ENCODE results near the gene ZNF575. TPM values are rescaled to one million over a fixed set of nuclear protein-coding genes. Genes with fewer than 3 reads are reported as not detected.

Gene ZNF575, protein sequence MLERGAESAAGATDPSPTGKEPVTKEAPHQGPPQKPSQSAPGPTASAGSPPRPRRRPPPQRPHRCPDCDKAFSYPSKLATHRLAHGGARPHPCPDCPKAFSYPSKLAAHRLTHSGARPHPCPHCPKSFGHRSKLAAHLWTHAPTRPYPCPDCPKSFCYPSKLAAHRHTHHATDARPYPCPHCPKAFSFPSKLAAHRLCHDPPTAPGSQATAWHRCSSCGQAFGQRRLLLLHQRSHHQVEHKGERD
- total RNA-seq = 0.11 and 0.26 TPM in 2 replicates

DNA sequence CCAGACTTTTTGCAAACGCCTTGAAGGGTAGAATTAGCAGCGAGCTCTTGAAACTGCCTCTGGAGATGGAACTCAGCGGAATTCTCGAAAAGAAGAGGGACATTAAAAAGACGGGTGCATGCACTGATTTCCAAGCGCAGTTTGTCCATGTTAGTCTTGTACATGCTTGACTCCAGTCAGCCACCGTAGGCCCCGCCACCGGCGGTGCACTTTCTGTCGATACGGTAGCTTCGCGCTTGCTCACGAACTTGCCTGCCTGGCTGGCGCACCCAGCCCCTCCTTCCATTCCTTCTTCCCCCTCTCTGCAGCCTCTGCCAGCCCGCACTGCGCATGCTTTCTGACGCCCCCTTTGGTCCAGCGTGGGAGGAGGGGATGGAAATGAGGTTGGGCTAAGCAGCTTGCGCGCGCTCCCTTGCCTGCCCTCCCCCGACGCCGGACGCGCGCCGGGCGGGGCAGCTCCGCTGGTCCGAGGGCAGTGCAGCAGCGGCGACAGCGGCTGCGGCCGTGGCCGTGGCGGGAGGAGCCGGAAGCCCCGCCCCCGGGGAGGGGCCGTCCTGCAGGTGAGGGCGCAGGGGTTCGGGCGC, at the start of gene ZNF575:
TSS of gene ZNF575 (plus strand) at position 227 of the 584 bp plus-strand sequence. CDS start 1,235 bp downstream, outside the sequence.

DNA sequence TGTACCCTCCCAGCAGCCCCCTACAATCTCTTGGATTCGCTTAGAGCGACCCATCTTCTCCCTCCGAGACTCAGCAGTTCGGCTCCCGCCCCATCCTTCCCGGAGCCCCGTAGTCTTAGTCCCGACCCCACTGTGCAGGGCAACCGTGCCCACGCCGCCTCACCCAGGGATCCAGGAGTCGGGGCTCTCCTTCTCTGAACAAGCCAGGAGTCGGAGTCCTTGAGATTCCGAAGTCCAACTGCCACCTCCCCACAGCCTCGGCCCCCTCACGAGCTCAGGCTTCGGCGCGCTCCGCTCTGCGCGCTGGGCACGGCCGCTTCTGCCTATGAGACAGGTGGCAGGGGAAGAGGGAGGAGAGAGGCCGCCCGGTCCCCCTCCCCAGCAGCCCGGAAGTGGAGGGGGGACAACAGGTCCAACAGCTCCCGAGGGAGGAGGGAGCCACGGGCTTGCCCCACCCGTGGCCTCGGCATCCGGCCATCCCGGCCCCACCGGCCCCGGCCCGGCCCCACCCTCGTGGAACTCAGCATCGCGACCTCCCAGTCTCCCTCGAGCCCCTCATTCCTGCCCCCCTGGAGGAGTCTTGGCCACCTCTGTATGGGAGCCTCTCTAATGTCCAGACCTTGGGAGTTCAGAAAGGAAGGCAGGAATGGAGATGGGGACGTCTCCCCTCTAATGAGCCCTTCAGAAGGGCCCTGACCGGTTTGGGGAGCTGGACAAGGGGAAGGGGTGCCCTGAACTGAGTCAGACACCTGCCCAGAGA, 28.4 kb upstream of the ZNF575 start, which contains the start of gene PHLDB3:
TSS of gene PHLDB3 (minus strand) at position 321 of the 760 bp plus-strand sequence. CDS start 628 bp downstream, outside the sequence.

DNA sequence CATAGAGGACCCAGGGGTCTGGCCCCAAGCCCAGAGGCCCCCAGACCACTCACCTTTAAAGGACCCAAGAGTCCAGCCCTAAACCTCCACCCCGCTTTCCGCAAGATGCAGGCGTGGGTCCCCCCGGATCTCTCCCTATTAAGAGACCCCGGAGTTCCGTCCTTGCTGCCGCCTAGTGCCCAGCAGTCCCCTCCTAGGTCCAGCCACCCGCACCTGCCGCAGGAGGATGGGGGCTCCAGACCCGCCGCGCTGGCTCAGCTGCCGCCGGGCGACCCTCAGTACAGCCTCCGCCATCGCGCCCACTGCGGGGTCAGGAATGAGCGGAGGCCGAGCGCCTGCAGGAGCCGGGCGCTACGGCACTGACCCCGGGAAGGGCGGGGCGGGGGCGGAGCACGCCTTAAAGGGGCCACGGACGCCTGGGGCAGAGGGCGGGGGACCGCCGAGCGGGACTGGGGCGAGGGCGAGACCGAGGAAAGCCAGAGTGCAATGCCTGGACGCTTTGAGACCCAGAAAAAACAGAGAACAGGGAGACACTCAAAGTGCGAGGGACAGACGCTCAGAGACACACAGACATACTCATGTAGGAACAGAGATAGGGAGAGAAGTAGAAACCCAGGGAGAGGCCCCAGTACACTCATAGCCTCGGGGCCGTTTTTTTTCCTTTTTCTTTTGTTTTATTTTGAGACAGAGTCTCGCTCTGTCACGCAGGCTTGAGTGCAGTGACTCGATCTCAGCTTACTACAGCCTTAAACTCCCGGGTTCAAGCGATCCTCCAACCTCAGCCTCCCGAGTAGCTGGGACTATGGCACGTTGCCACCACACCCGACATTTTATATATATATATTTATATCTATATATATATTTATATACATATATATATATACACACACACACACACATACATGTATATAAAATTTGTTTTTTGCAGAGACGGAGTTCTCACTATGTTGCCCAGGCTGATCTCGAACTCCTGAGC, 5.8 kb upstream of the ZNF575 start, which contains the start of gene ETHE1:
TSS of gene ETHE1 (minus strand) at position 318 of the 976 bp plus-strand sequence. CDS start at position 294, 24 bp downstream.

DNA sequence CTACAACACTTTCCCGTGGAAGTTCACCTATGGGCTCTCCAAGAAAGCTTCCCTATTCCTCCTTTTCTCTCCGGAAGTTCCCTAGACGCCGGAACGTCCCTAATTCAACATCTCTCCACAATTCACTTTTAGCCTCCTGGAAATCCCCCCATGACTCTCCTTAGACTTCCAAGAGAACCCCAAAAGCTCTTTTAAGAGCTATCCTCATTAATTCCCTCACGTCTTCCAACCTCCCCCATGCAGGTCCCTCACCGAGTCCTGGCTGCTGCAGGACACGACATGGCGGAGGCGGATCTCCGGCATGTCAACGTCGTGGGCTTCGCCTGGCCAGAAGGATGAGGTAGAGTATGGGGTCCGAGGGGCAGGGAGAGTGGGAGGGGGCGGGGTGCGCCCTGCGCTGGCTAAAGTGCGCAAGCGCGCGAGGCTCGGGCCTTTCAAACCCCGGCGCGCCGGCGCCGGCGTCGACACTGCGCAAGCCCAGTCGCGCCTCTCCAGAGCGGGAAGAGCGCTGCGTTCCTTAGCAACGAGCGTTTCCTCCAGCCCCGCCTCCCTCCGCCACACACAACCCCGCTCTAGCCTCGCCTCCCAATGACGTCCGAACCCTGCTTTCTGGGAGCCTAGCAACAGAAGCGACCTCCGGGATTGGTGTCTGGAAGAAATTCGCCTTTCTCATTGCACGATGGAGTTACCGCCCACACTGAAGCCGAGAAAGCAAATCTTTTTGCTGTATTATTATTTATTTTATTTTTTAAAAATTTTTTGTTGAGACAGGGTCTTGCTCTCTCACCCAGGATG, 42.4 kb downstream of the ZNF575 start, which contains the start of the genes PINLYP and XRCC1:
TSS of gene PINLYP (plus strand) at position 646 of the 795 bp plus-strand sequence. CDS start 1,391 bp downstream, outside the sequence.
TSS of gene XRCC1 (minus strand) at position 372 of the 795 bp plus-strand sequence. CDS start at position 303, 69 bp downstream.

Other genes starting within 250 kb of the ZNF575 start
- gene CD177, start 179.5 kb upstream of the ZNF575 start, total RNA-seq = 0.11 TPM in 1 of 2 replicates, not detected in the other
- gene TEX101, start 118.3 kb upstream of the ZNF575 start, total RNA-seq = not detected in 2 replicates
- gene LYPD3, start 67.6 kb upstream of the ZNF575 start, total RNA-seq = 0.26 and 0.32 TPM in 2 replicates
- gene PHLDB3, start 28.4 kb upstream of the ZNF575 start, total RNA-seq = 7.1 and 8.3 TPM in 2 replicates
- gene ETHE1, start 6.0 kb upstream of the ZNF575 start, total RNA-seq = 41.0 TPM in 2 replicates
- gene XRCC1, start 42.3 kb downstream of the ZNF575 start, total RNA-seq = 13.7 and 18.6 TPM in 2 replicates
- gene PINLYP, start 42.6 kb downstream of the ZNF575 start, total RNA-seq = 1.8 and 3.8 TPM in 2 replicates
- 18.3 and 19.3 TPM in 2 replicates for gene IRGQ, start 62.9 kb downstream of the ZNF575 start, total RNA-seq
- 7.1 and 9.1 TPM in 2 replicates for gene ZNF576, start 63.4 kb downstream of the ZNF575 start, total RNA-seq
- gene SRRM5, start 78.9 kb downstream of the ZNF575 start, total RNA-seq = not detected in 2 replicates
- gene ZNF428, start 86.4 kb downstream of the ZNF575 start, total RNA-seq = 17.7 and 21.6 TPM in 2 replicates
- gene CADM4, start 106.7 kb downstream of the ZNF575 start, total RNA-seq = 0.26 and 0.43 TPM in 2 replicates
- 36.2 and 38.2 TPM in 2 replicates for gene PLAUR, start 137.0 kb downstream of the ZNF575 start, total RNA-seq
- not detected in 2 replicates for gene IRGC, start 182.9 kb downstream of the ZNF575 start, total RNA-seq
- gene SMG9, start 221.8 kb downstream of the ZNF575 start, total RNA-seq = 16.5 and 16.8 TPM in 2 replicates
- 3.9 and 6.1 TPM in 2 replicates for gene KCNN4, start 247.8 kb downstream of the ZNF575 start, total RNA-seq

Data from articular chondrocyte of knee joint (primary cell).